Activated CD8-positive, alpha-beta T cell treated with anti-CD3 and anti-CD28 coated beads for 36 hours (primary cell): ENCODE results near the gene MYO16. TPM values are rescaled to one million over a fixed set of nuclear protein-coding genes. Genes with fewer than 3 reads are reported as not detected.

Experiments used
- ATAC-seq: fragments of 200-7000 bp; cut with Tn5 transposase; one replicate; pipeline ENCODE4 v1.10.0; 2021; ENCODE audit warnings: mild to moderate bottlenecking, moderate library complexity
- CTCF ChIA-PET: fragments of 350-600 bp; sonication (Branson Sonifier 250); formaldehyde crosslinking; loops from one replicate; lab custom pipeline; 2021; ENCODE audit warnings: antibody characterized with exemption; lab: Charles Lee
- POLR2A ChIA-PET: fragments of 350-600 bp; sonication (Branson Sonifier 250); formaldehyde crosslinking; loops from one replicate; lab custom pipeline; 2021; ENCODE audit warnings: antibody characterized with exemption; lab: Charles Lee
- DNase-seq: peaks from one replicate; pipeline ENCODE4 v3.0.0-alpha.2; 2020
- H3K27ac Mint-ChIP-seq: one replicate; pipeline ENCODE4 v1.8.0; 2021; ENCODE audit warnings: mild to moderate bottlenecking, mixed read lengths
- H3K27me3 Mint-ChIP-seq: one replicate; pipeline ENCODE4 v1.8.0; 2021; ENCODE audit warnings: mixed read lengths
- H3K36me3 Mint-ChIP-seq: one replicate; pipeline ENCODE4 v1.8.0; 2021; ENCODE audit warnings: low read depth, mixed read lengths
- H3K4me1 Mint-ChIP-seq: one replicate; pipeline ENCODE4 v1.8.0; 2021; ENCODE audit warnings: low read depth, mixed read lengths
- H3K4me3 Mint-ChIP-seq: one replicate; pipeline ENCODE4 v1.8.0; 2021; ENCODE audit warnings: mild to moderate bottlenecking, moderate library complexity, mixed read lengths
- H3K9me3 Mint-ChIP-seq: one replicate; pipeline ENCODE4 v1.8.0; 2021; ENCODE audit warnings: mixed read lengths
- CTCF ChIP-seq: fragments of 200-600 bp; IDR thresholded peaks from one replicate; pipeline ENCODE4 v1.8.0; 2022; ENCODE audit warnings: antibody characterized with exemption, mild to moderate bottlenecking
- intact Hi-C: fragments of 100-400 bp; cut with micrococcal nuclease; formaldehyde crosslinking; loops from one replicate; pipeline ENCODE4 v1.10.0; 2022
- total RNA-seq, 2 experiments: library from RNA; stranded (reverse); gene quantifications; one replicate each; pipeline ENCODE4 v1.2.3, GENCODE V29; 2021

MYO16 gene
- total RNA-seq, 2 experiments from 2014 or later: not detected

GRCh38 chr13:109126178-109126577 lies 496.8 kb downstream of the MYO16 start:
- POLR2A ChIA-PET: no interaction called here
- H3K36me3 Mint-ChIP-seq: no peaks in the 10 kb centered on the region

GRCh38 chr13:109126891-109127641 lies 497.7 kb downstream of the MYO16 start:
- DNase-seq (no peak), ATAC-seq (no peak)
- POLR2A ChIA-PET: no interaction called here
- H3K9me3 Mint-ChIP-seq: no peaks in the 10 kb centered on the region
- H3K27me3 Mint-ChIP-seq: peaks cover 1% of the 10 kb centered on the region
- intact Hi-C loops: no loop called here
- no peaks in the 10 kb centered on the region for H3K4me1 Mint-ChIP-seq
- H3K4me3 Mint-ChIP-seq: no peak overlapping the region
- H3K27ac Mint-ChIP-seq: no peak overlapping the region
- no peak for TF ChIP-seq CTCF
- no peaks in the 10 kb centered on the region for H3K36me3 Mint-ChIP-seq
- CTCF ChIA-PET: no interaction called here

More at GRCh38 chr13:109126178-109126577, 496.8 kb downstream of the MYO16 start:
- Mint-ChIP-seq H3K4me1 (no peaks in the 10 kb centered on the region), H3K9me3 (no peaks in the 10 kb centered on the region), H3K4me3 (no peak overlapping the region), H3K27me3 (peaks cover 1% of the 10 kb centered on the region), H3K27ac (no peak overlapping the region)
- intact Hi-C loops: no loop called here
- CTCF ChIA-PET: no interaction called here
- ATAC-seq: no peak
- TF ChIP-seq CTCF: no peak
- DNase-seq: no peak

- POLR2A ChIA-PET: no interaction called here
- no peaks in the 10 kb centered on the region for H3K36me3 Mint-ChIP-seq
- H3K27ac Mint-ChIP-seq: no peak overlapping the region
- no peak for TF ChIP-seq CTCF
- ATAC-seq (no peak), DNase-seq (no peak)
- no peak overlapping the region for H3K4me3 Mint-ChIP-seq
- H3K9me3 Mint-ChIP-seq: no peaks in the 10 kb centered on the region
- intact Hi-C loops: no loop called here
- CTCF ChIA-PET: no interaction called here
- H3K4me1 Mint-ChIP-seq: no peaks in the 10 kb centered on the region
- peaks cover 1% of the 10 kb centered on the region for H3K27me3 Mint-ChIP-seq
These were observed 498.7 kb downstream of the MYO16 start for GRCh38 chr13:109128121-109128520.

- intact Hi-C loops: no loop called here
- Mint-ChIP-seq H3K4me1 (no peaks in the 10 kb centered on the region), H3K27me3 (peaks cover 1% of the 10 kb centered on the region), H3K27ac (no peak overlapping the region), H3K4me3 (no peak overlapping the region), H3K36me3 (no peaks in the 10 kb centered on the region), H3K9me3 (no peaks in the 10 kb centered on the region)
- ATAC-seq (no peak), DNase-seq (no peak)
- CTCF ChIA-PET: no interaction called here
- POLR2A ChIA-PET: no interaction called here
- TF ChIP-seq CTCF: no peak
These were observed 500.9 kb downstream of the MYO16 start for GRCh38 chr13:109130093-109130835.

GRCh38 chr13:109131698-109132257 lies 502.4 kb downstream of the MYO16 start:
- no peaks in the 10 kb centered on the region for H3K36me3 Mint-ChIP-seq
- no peak overlapping the region for H3K4me3 Mint-ChIP-seq
- ChIA-PET POLR2A (no interaction called here), CTCF (no interaction called here)
- no peak overlapping the region for H3K27ac Mint-ChIP-seq
- TF ChIP-seq CTCF: no peak
- no peak for DNase-seq
- H3K4me1 Mint-ChIP-seq: no peaks in the 10 kb centered on the region
- no peak for ATAC-seq
- H3K27me3 Mint-ChIP-seq: peaks cover 1% of the 10 kb centered on the region
- intact Hi-C loops: no loop called here
- H3K9me3 Mint-ChIP-seq: no peaks in the 10 kb centered on the region
